ENCODE data around the gene SFXN3. TPM values are rescaled to one million over a fixed set of nuclear protein-coding genes. Genes with fewer than 3 reads are reported as not detected.

Gene SFXN3
- total RNA-seq, 4 donors from 2014 or later: 35.8 to 56.8 (median 43.3) TPM

- Histone ChIP-seq H3K27ac (no peak overlapping the region), H3K9me3 (no peaks in the 10 kb centered on the region), H3K4me3 (replicated peaks in 1 of 3) (no peak overlapping the region), H3K27me3 (no peaks in the 10 kb centered on the region), H3K36me3 (no peaks in the 10 kb centered on the region), H3K4me1 (peaks cover 12 to 22% of the 10 kb centered on the region in 2 donors)
- WGBS, 2 donors: 78 to 82% methylated on average over 10 of the region's 10 CpGs
- no peak for TF ChIP-seq POLR2A (IDR thresholded peaks at IDR 0.05)
- TF ChIP-seq, protein P1, sequence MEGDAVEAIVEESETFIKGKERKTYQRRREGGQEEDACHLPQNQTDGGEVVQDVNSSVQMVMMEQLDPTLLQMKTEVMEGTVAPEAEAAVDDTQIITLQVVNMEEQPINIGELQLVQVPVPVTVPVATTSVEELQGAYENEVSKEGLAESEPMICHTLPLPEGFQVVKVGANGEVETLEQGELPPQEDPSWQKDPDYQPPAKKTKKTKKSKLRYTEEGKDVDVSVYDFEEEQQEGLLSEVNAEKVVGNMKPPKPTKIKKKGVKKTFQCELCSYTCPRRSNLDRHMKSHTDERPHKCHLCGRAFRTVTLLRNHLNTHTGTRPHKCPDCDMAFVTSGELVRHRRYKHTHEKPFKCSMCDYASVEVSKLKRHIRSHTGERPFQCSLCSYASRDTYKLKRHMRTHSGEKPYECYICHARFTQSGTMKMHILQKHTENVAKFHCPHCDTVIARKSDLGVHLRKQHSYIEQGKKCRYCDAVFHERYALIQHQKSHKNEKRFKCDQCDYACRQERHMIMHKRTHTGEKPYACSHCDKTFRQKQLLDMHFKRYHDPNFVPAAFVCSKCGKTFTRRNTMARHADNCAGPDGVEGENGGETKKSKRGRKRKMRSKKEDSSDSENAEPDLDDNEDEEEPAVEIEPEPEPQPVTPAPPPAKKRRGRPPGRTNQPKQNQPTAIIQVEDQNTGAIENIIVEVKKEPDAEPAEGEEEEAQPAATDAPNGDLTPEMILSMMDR (IDR thresholded peaks at IDR 0.05): no peak
- intact Hi-C loops (cut with DNase I): no loop called here
- no peak for DNase-seq
Measured at GRCh38 chr10:101027106-101027720, 3.8 kb upstream of the SFXN3 start.

GRCh38 chr10:101028446-101029337 lies 2.3 kb upstream of the SFXN3 start:
- peak in 1 of 2 donors; percentile 22 for DNase-seq
- H3K27me3 ChIP-seq: no peaks in the 10 kb centered on the region
- H3K4me3 ChIP-seq (replicated peaks in 1 of 3): no peak overlapping the region
- intact Hi-C loops (cut with DNase I): no loop called here
- H3K9me3 ChIP-seq: no peaks in the 10 kb centered on the region
- H3K36me3 ChIP-seq: no peaks in the 10 kb centered on the region
- peaks cover 22 to 36% of the 10 kb centered on the region in 2 donors for H3K4me1 ChIP-seq
- TF ChIP-seq, protein P1 (IDR thresholded peaks at IDR 0.05): no peak
- TF ChIP-seq POLR2A (IDR thresholded peaks at IDR 0.05): no peak
- H3K27ac ChIP-seq: no peak overlapping the region
- 56 to 58% methylated on average over 6 to 7 of the region's 7 CpGs for WGBS, 2 donors

- H3K9me3 ChIP-seq: no peaks in the 10 kb centered on the region
- intact Hi-C loops (cut with DNase I): loop anchor here (5.0 kb wide), 1 partner anchor 38 kb away; no protein-coding TSS in a partner anchor
- H3K27ac ChIP-seq: no peak overlapping the region
- H3K27me3 ChIP-seq: no peaks in the 10 kb centered on the region
- TF ChIP-seq, protein P1 (IDR thresholded peaks at IDR 0.05): no peak
- no peak for TF ChIP-seq POLR2A (IDR thresholded peaks at IDR 0.05)
- WGBS, 2 donors: 68 to 70% methylated on average over 4 to 15 of the region's 27 CpGs
- H3K4me3 ChIP-seq (replicated peaks in 1 of 3): no peak overlapping the region
- no peak for DNase-seq
- H3K36me3 ChIP-seq: no peaks in the 10 kb centered on the region
- peaks cover 22 to 36% of the 10 kb centered on the region in 2 donors for H3K4me1 ChIP-seq
Measured at GRCh38 chr10:101029520-101030295, 1.3 kb upstream of the SFXN3 start.

- peak overlapping the region in 2 of 3 donors; percentile 24 to 84 for H3K4me3 ChIP-seq (replicated peaks in 1 of 3)
- H3K4me1 ChIP-seq: peaks cover 22 to 36% of the 10 kb centered on the region in 2 donors
- intact Hi-C loops (cut with DNase I): loop anchor here (5.0 kb wide), 1 partner anchor 37 kb away; no protein-coding TSS in a partner anchor
- H3K36me3 ChIP-seq: no peaks in the 10 kb centered on the region
- H3K9me3 ChIP-seq: no peaks in the 10 kb centered on the region
- H3K27me3 ChIP-seq: no peaks in the 10 kb centered on the region
- DNase-seq: no peak
- 19 to 31% methylated on average over 8 to 9 of the region's 25 CpGs for WGBS, 2 donors
- no peak overlapping the region for H3K27ac ChIP-seq
- no peak for TF ChIP-seq POLR2A (IDR thresholded peaks at IDR 0.05)
- TF ChIP-seq, protein P1 (IDR thresholded peaks at IDR 0.05): no peak
Measured at GRCh38 chr10:101030496-101031127, 422 bp upstream of the SFXN3 start.
